Stimulated activated CD8-positive, alpha-beta memory T cell treated with anti-CD3 and anti-CD28 coated beads, Interleukin-7, amount 100 ng/mL, for 24 hours (primary cell): Measurements from ENCODE around the gene EPS8L3.

Experiments used
- DNase-seq: peaks from one replicate; pipeline ENCODE4 v3.0.0-alpha.2; 2020; ENCODE audit warnings: low read depth

The EPS8L3 gene

DNA sequence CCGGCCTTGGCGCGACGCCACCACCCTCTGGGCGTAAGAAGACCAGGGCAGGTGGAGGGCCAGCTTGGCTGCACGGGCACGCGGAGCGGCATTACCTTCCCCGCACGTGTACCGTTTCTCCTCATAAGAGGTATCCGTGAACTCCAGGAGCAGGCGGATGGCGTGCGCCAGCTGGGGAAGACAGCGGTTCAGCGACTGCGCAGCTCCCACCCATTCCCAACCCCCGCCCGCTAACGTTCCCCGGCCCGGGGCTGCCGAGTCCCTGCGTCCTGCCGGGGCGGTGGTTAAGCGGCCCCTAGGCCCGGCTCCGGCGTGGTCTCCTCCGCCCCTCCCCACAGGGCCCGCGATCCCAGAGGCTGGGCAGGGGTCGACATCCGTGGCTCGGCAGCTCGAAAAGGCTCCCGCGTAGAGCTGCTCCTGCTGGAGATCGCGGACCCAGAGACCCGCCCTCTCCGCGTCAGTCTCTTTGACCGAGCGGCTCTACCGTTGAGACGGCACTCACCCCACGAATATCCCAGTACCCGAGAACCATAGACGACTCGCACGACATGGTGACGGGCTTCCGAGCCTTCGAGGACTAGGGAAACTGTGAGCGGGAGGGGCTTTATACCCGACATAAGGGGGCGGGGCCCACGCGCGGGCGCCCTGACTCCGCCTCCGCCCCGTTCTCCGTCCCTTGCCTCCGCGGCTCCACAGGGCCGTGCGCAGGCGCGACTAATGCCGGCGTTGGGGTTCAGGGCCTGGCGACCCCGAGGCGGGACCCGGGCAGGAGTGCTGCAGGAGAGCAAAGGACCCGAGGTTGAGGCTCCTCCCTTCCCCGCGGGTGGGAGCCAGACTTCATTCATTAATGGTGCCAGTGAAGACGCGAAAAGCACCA is 23.7 kb downstream of the EPS8L3 start:
- peak; percentile 61 for DNase-seq

DNA sequence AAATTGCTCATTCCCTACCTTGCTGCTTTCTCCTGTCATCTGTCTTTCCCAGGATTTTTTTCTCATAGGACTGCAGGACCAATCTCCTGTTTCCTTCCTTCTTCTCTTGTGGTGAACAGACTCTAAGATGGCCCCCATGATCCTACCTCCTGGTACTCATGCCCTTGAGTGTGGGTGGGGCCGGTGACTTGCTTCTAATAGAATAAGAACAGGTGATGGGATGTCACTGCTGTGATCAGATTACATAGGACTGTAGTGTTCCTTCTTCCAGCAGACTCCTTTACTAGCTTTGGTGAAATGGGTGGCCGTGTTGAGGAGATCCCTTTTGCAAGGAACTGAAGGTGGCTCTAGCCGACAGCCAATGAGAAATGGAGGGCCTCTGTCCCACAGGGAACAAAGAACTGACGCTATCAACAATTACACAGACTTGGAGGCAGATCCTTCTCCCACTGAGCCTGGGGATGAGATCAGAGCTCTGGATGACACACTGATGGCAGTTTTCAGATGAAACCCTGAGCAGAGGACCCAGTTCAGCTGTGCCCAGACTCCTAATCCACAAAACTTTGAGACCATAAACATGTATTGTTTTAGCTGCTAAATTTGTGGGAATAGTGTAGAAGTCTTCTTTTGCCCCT is 30.4 kb downstream of the EPS8L3 start:
- DNase-seq, result no peak

DNA sequence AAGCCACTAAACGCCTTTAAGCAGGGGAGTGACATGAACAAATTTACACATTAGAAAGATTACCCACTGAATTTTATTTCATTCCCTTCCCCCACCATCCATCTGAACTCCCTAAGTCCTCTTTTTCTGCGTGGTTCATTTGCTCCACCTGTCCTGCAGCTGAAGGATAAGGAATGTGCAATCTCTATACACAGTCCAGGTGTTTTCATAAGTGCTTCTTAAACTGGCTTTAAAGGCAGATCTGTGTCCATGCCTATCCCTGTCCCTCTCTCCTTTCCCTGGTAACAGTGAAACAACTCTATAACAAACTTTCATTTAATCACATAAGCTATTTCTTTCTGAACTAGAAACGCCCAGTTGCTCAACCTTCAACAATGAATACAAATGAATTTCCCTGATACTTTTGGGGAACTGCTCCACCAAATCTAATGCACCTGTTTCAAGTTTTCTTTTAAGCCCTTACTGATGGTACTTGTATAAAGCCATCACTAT is 31.3 kb downstream of the EPS8L3 start:
- no peak for DNase-seq

DNA sequence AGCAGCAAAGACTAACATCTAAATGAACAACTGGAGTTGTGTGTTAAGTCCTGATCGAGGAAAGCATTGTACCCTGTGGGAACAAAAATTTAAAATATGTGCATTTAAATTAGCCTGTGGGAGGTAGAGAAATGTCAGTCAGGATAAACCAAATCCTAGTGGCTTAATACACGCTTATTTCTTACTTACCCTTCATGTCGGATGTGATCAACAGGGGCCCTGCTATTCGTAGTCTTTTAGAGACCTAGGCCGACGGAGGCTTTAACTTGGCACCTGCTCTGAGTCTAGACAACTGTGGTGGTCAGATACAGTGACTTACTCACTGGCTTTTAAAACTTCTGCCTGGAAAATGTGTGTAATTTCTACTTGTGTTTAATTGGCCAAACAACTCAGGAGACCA is 33.1 kb downstream of the EPS8L3 start:
- no peak for DNase-seq

DNA sequence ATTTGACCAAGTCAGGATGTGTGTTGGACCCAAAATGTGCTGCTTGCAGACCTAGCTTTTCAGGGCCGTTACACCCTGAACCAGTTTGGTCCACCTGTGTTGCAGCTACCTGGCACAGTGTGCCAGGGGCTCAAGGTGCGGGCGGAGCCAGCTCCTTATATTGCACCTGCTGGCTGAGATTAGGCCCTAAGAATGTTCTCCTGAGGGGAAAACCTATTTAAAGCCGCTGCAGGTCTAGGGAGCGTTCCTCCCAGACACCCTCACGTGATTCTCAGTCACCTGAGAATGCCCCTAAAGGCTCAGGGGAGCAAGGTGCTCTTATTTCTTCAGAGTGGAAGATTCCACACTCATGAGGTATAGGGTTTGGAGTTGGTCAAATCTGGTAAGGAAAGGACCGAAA is 34.9 kb downstream of the EPS8L3 start:
- no peak for DNase-seq

DNA sequence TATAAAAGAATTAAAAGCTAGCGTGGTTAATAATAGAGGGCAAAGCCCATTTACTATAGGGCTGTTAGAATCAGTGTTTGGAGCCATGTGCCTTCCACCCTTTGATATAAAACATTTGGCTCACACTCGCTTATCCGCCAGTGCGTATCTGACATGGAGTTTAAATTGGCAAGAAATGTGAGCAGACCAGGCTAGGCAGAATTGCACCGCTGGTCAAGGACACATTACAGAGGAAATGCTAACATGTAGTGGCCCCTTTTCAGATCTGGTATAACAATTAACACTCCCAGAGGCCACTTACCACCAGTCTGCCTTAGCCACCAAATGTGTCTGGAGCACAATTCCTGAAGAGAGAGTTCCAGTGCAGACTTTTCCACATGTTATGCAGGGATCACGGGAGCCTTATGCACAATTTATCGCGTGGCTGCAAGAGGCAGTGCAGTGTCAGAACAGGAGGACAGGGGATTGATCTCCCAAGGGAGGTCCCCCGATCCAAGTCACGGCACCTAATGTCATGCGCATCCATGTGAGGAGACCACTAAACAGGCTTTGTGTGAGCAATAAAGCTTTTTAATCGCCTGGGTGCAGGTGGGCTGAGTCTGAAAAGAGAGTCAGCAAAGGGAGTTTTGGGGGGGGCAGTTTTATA is 36.9 kb downstream of the EPS8L3 start:
- DNase-seq, result no peak

DNA sequence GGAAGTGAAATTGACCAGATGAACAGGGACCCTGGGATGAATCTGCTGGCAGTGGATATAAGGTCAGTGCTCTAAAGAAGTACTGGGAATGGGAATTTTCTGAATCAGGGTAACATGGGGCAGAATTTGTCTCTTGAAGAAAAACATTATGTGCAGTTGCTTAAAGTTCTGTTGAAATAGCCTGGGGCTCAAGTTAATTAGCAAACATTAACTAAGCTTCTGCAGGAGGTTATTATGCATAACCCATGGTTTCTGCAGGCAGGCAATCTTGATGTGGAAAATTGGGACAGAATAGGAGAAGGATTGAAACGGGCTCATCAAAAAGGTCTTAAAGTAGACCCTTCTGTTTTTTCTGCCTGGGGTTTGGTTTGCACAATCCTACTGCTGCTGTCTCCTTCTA is 37.7 kb downstream of the EPS8L3 start:
- no peak for DNase-seq

DNA sequence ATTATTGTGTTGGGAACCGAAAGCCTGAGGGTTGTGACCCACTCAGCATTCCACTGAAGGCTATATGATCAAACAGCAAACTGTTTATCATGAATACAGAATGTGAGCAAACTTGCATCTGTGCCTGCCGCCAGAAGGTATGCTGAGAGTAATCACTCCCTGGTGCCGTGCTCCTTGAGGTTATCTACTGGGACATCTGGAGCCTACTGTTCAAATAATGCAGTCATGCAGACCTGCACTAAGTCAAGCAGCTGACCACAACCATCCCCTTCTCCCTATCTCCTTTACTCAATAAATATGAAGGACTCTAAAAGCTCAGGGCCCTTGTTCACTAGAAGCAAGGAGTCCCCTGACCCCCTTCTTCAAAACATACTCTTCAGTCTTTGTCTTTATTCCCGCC is 38.2 kb downstream of the EPS8L3 start:
- no peak for DNase-seq

DNA sequence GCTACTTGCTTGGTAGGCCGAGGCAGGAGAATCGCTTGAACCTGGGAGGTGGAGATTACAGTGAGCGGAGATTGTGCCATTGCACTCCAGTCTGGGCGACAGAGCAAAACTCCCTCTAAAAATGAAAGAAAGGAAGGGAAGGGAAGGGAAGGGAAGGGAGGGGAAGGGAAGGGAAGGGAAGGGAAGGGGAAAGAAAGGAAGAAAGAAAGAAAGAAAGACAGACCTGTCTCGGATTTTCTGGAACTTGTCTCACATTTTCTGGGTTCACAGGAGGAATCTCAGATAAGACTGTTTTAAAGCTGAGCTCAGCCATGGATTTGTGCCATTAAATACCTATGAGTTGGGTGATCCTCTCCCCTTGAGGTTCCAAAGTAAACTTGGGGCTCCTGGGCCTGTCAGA is 38.8 kb downstream of the EPS8L3 start:
- DNase-seq, result no peak

DNA sequence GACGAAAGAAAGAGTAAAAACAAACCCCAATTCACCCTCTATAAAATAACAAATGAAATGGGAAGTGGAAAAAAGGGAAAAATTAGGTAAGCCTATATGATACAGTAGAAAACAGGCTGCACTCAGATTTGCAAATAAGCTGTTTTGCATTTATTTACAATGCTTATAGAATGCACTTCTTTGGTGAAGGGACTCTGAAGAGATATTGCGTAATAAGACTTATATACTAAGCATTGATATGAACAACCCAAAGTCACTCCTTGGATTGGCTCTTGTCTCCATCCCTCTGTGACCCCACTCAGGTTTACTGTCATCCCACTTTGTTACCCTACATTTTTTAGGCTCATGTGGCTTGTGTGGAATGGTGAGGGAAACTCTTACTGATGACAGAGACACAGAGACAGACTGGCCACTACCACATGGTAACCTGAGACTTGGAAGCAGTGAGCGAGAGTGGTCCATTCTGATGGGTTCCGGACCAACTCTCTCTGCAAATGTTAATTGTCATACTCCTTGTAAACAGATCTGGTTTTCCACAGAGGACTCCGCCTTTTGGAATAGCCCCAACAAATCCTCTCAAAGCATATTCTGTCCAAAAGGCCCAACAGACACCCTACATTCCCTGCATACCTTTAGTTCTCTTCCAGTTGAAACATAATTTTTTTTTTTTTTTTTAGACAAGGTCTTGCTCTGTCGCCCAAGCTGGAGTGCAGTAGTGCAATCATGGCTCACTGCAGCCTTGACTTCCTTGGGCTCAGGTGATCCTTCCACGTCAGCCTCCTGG is 40.6 kb downstream of the EPS8L3 start:
- no peak for DNase-seq

DNA sequence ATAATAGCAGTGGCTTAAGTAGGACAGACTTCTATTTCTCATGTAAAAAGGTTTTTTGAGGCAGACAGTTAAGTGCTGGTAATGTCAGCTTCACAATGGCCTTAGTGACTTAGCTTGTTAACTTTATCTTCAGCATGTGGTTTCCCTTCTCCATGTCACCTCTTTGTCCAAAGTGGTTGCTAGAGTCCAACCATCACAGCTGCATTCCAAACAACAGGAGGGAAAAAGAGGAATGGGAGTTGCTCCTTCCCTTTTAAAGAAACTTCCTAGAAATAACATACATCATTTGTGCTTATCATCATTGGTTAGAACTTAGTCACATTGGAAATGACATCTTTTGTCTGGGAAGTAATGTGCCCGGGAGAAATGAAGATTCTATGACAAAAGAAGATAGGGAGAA is 41.8 kb downstream of the EPS8L3 start:
- no peak for DNase-seq

DNA sequence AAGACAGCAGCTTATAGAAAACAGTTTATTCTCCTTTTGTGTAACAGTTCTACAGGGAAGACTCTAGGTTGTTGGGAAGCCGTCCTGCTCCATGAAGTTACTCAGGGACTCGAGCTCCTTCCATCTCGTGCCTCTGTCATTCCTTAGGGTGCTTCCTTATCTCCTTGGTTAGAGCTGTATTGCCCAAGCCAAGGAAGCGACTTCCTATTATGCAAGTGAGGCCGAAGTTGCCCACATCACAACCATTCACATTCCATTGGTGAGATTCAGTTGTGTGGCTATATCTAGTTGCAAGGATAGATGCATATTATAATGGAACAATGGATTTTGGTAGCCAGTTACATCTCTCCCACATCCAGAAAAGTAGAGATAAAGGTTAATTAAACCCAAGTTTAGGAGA is 42.7 kb downstream of the EPS8L3 start:
- no peak for DNase-seq

DNA sequence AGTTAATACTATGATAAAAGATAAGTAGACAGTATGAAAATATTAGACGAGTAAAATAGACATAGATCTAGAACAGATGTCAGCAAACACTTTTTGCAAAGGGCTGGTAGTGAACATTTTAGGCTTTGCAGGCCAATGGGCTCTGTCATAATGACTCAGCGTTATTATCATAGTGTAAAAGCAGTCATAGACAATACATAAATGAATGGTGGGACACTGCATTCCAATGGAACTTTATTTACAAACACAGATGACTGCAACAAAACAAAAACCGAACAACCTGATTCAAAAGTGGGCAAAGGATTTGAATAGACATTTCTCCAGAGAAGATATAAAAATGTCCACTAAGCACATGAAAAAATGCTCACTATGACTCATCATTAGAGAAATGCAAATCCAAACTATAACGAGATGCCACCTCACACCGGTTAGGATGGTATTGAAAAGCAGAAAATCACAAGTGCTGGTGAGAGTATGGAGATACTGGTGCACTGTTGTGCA is 44.3 kb downstream of the EPS8L3 start:
- DNase-seq, result no peak

DNA sequence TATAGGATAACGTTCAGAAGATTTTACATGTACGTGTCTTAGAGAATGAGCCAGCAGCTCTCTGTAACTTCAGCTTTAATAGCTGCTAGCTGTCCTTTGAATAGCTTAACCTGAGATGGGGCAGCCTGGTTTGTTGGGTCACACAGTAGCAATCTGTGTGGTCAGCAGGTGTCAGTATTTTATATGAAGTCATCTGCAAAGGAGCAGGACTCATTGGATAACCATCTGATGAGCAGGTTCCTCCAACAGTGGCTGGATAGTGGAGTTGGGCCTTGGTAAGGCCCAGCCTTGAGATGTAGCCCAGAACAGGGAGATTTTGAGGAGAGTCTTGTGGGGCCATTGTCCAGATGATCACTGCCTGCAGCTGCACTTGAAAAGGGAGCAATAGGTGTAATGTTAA is 45.2 kb downstream of the EPS8L3 start:
- DNase-seq, result no peak

DNA sequence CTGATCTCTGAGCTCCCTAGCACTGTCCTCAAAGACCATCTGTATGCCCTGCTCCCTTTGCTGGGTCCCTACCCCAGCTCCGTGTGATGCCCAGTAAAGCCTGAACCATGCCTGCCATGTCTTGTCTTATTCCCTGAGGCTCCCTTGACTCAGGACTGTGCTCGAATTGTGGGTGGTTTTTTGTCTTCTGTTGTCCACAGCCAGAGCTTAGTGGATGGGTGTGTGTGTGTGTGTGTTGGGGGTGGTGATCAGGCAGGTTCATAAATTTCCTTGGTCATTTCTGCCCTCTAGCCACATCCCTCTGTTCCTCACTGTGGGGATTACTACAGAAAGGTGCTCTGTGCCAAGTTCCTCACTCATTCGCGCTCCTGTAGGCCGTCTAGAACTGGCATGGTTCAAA is 46.0 kb downstream of the EPS8L3 start:
- no peak for DNase-seq

DNA sequence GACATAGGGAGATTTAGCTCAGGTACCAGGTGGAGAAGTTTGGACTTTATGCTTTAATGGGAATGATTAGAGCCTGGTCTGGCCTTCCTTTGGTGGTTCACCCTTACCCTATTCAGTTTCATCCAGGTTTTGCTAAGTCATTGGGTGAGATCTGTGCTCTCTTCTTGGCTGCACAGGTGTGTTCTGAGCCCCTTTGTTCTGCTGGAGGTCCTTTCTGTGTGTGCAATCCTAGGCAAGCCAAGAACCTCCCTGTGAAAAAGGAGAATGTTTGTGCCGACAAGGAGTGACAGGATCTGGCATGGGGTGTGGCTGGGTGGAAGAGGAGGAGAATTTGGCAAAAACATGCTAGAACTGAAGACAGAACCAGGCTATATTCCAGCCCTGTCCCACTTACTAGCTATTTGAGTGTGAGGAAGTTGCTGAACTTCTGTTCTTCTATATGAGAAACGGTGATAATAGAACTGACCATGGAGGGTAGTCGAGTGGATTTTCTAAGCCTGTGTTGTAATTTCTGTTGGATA is 47.1 kb downstream of the EPS8L3 start:
- no peak for DNase-seq

DNA sequence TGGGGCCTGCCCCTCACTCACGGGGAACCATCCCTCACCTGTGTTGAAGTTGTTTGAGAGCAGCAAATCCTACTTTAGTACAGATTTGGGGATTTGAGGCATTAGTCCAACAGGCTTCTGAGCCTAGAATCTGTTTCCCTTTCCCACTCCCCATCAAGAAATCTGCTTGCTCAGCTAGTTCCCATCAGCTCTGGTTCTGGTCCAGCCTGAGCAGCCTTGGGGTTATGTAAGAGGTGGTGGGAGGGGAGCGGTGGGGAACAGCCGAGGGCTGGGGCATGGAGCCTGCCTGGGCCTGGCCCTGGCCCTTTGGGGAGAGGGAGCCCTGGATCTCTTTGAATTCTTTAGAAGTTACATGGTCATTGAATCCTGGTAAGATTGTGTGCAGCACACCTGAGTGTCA is 47.6 kb downstream of the EPS8L3 start:
- no peak for DNase-seq

DNA sequence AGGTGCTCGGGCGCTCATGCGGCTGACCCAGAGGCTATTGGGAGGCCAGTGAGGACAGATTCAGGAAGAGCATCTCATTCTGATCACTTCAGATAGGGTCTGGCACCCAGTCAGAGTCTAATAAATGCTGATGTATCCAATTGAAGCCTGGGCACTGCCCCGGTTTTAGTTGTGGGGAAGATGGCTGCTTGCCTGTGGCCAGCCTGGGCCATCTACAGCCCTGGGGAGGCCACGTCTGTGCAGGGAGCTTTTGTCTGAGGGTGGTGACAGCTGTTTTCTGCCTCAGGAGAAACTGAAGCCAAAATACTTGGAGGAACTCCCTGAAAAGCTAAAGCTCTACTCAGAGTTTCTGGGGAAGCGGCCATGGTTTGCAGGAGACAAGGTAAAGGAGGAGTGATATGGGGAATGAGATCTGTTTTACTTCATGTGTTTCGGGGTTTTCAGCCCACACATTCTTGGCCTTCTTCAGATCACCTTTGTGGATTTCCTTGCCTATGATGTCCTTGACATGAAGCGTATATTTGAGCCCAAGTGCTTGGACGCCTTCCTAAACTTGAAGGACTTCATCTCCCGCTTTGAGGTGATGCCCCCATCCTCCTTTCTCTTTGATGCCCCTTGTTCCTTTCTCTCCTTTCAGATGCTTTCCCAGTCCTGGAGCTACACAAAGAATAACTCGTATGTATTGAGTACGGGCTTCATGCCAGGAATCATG is 48.9 kb downstream of the EPS8L3 start:
- no peak for DNase-seq

DNA sequence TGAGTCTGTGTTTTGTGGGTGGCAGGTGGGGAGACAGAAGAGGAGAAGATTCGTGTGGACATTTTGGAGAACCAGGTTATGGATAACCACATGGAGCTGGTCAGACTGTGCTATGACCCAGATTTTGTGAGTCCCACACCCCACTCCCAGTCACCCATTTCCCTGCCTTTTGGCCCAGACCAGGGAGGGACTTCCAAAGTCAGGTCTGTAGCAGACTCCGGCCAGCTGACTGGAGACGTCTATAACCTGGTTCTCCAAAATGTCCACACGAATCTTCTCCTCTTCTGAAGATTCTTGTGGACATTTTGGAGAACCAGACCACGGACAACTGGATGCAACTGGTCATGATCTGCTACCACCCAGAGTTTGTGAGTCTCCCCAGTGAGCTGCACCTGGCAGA is 50.1 kb downstream of the EPS8L3 start:
- no peak for DNase-seq

DNA sequence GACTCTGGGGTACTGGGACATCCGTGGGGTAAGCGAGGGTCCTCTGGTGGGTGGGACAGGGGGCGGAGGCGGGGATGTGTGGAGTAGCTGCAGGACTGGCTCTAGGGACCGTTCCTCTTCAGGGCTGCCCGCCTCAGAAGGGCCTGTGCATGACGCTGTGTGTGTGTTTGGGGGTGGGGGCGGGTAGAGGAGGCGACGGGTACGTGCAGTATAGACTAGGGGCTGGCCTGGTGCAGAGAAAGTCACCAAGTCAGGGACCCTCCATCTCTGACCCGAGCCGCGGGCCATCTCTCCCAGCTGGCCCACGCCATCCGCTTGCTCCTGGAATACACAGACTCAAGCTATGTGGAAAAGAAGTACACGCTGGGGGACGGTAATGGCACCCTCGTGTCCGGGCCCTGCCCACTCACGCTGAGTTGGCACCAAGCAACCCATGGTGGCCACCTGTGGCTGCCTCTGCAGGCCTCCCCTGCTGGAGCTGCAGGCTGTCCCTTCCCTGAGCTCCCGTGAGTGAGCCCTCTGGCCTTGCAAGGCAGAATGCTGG is 51.3 kb downstream of the EPS8L3 start:
- no peak for DNase-seq
